Posterior cingulate gyrus (tissue), 11 donors: ENCODE data around the gene TENM4.

Source experiments
- DNase-seq, 10 donors: peaks; one replicate each; pipeline versions ENCODE4 v3.0.0 to v3.0.0-alpha.2; 2020 to 2021; ENCODE audit warnings: mixed read lengths in 3 of 10
- intact Hi-C: fragments of 100-400 bp; cut with DNase I; formaldehyde crosslinking; loops from one replicate; pipeline ENCODE4 v1.15.1; 2023

TENM4 gene

GRCh38 chr11:78935398-78936068, 505.3 kb downstream of the TENM4 start:
- intact Hi-C loops, result no loop called here
- DNase-seq, result no peak

GRCh38 chr11:78933350-78933749, 507.5 kb downstream of the TENM4 start:
- intact Hi-C loops, result no loop called here
- DNase-seq, result no peak

- intact Hi-C loops, result no loop called here
- DNase-seq, result peak in 1 of 10 donors; percentile 72
These were observed 508.1 kb downstream of the TENM4 start for GRCh38 chr11:78932757-78933156.

GRCh38 chr11:78931891-78932290, 508.9 kb downstream of the TENM4 start:
- DNase-seq, result no peak
- intact Hi-C loops, result no loop called here

GRCh38 chr11:78930810-78931523, 509.9 kb downstream of the TENM4 start:
- DNase-seq, result no peak
- intact Hi-C loops, result no loop called here

GRCh38 chr11:78929906-78930220, 511.0 kb downstream of the TENM4 start:
- intact Hi-C loops, result no loop called here
- no peak for DNase-seq

- intact Hi-C loops, result no loop called here
- no peak for DNase-seq
These were observed 511.5 kb downstream of the TENM4 start for GRCh38 chr11:78929207-78929905.

GRCh38 chr11:78927511-78927910, 513.3 kb downstream of the TENM4 start:
- intact Hi-C loops, result no loop called here
- no peak for DNase-seq

GRCh38 chr11:78926633-78927338, 514.0 kb downstream of the TENM4 start:
- intact Hi-C loops, result no loop called here
- DNase-seq, result no peak

GRCh38 chr11:78925387-78925786, 515.4 kb downstream of the TENM4 start:
- no peak for DNase-seq
- intact Hi-C loops, result no loop called here

- intact Hi-C loops, result no loop called here
- no peak for DNase-seq
These were observed 517.8 kb downstream of the TENM4 start for GRCh38 chr11:78922859-78923625.

GRCh38 chr11:78921509-78921908, 519.3 kb downstream of the TENM4 start:
- intact Hi-C loops, result no loop called here
- peak in 1 of 10 donors; percentile 80 for DNase-seq

- DNase-seq, result no peak
- intact Hi-C loops, result no loop called here
These were observed 520.5 kb downstream of the TENM4 start for GRCh38 chr11:78920329-78920728.

GRCh38 chr11:78916759-78917158, 524.1 kb downstream of the TENM4 start:
- no peak for DNase-seq
- intact Hi-C loops, result no loop called here

GRCh38 chr11:78914503-78914902, 526.3 kb downstream of the TENM4 start:
- DNase-seq, result no peak
- intact Hi-C loops, result no loop called here

- no peak for DNase-seq
- intact Hi-C loops, result no loop called here
These were observed 528.1 kb downstream of the TENM4 start for GRCh38 chr11:78912778-78913177.

- intact Hi-C loops, result no loop called here
- no peak for DNase-seq
These were observed 530.5 kb downstream of the TENM4 start for GRCh38 chr11:78910322-78910721.

GRCh38 chr11:78909386-78909785, 531.4 kb downstream of the TENM4 start:
- intact Hi-C loops, result no loop called here
- no peak for DNase-seq

- intact Hi-C loops, result no loop called here
- no peak for DNase-seq
These were observed 533.2 kb downstream of the TENM4 start for GRCh38 chr11:78907636-78908035.

- intact Hi-C loops, result no loop called here
- DNase-seq, result no peak
These were observed 534.3 kb downstream of the TENM4 start for GRCh38 chr11:78906566-78906965.
